IMR-90 (cell line): ENCODE measurements around the gene STK17B. TPM values are rescaled to one million over a fixed set of nuclear protein-coding genes. Genes with fewer than 3 reads are reported as not detected.

Experiments used
- ATAC-seq: fragments of 200-7000 bp; cut with Tn5 transposase; 2 replicates; pipeline ENCODE4 v1.9.1; 2020; ENCODE audit warnings: low read depth, mild to moderate bottlenecking, moderate library complexity
- BruUV-seq: library from RNA; stranded (reverse); fragments of 400-500 nt; replicated peaks from 2 replicates; lab custom pipeline; 2021; lab: Mats Ljungman, UMichigan
- CTCF ChIA-PET: fragments of 300-600 bp; formaldehyde crosslinking; extraction: SDS; loops from one replicate; lab custom pipeline; 2021; ENCODE audit warnings: antibody characterized with exemption; lab: Yijun Ruan, JAX
- POLR2A ChIA-PET: fragments of 300-600 bp; sonication (Branson Sonifier 250); formaldehyde crosslinking; loops from one replicate; lab custom pipeline; 2022; ENCODE audit warnings: antibody characterized with exemption; ENCODE audit not compliant: unreplicated experiment; lab: Charles Lee
- DNase-seq: peaks from one replicate; pipeline ENCODE4 v3.0.0; 2013
- H2AFZ ChIP-seq: replicated peaks from 2 replicates; pipeline ENCODE3; 2013; ENCODE audit warnings: low read length, mild to moderate bottlenecking; ENCODE audit not compliant: poor library complexity
- H2AK5ac ChIP-seq: 2 replicates; pipeline ENCODE4 v1.6.1; 2013; ENCODE audit warnings: low read depth, low read length, inconsistent platforms
- H2AK9ac ChIP-seq: replicated peaks from 2 replicates; pipeline ENCODE3; 2013; ENCODE audit warnings: mild to moderate bottlenecking, low read depth, low read length, moderate library complexity; ENCODE audit not compliant: poor library complexity
- H2BK120ac ChIP-seq: 2 replicates; pipeline ENCODE4 v1.6.1; 2013; ENCODE audit warnings: low read depth, low read length, inconsistent platforms
- H2BK15ac ChIP-seq: 3 replicates; pipeline ENCODE4 v1.6.1; 2013; ENCODE audit warnings: low read depth, low read length, inconsistent platforms
- H2BK20ac ChIP-seq: 2 replicates; pipeline ENCODE4 v1.6.1; 2013; ENCODE audit warnings: low read depth, mild to moderate bottlenecking, inconsistent platforms, low read length, moderate library complexity
- H2BK5ac ChIP-seq: 2 replicates; pipeline ENCODE4 v1.6.1; 2013; ENCODE audit warnings: mild to moderate bottlenecking, low read depth, low read length, inconsistent platforms; ENCODE audit not compliant: poor library complexity, severe bottlenecking
- H3K14ac ChIP-seq: replicated peaks from 2 replicates; pipeline ENCODE4 v1.6.1; 2013; ENCODE audit warnings: low read depth, low read length, inconsistent platforms
- H3K18ac ChIP-seq: 2 replicates; pipeline ENCODE4 v1.6.1; 2013; ENCODE audit warnings: low read depth, low read length, control low read depth
- H3K23ac ChIP-seq: 2 replicates; pipeline ENCODE4 v1.6.1; 2013; ENCODE audit warnings: low read depth, low read length, inconsistent platforms
- H3K27ac ChIP-seq: 2 replicates; pipeline ENCODE4 v1.5.1; 2013; ENCODE audit warnings: mild to moderate bottlenecking, control low read depth, low read length; ENCODE audit not compliant: insufficient read depth
- H3K27me3 ChIP-seq: 2 replicates; pipeline ENCODE4 v1.6.1; 2013; ENCODE audit warnings: low read length; ENCODE audit not compliant: control insufficient read depth, insufficient read depth
- H3K36me3 ChIP-seq: 2 replicates; pipeline ENCODE4 v1.6.1; 2013; ENCODE audit warnings: low read length, mixed read lengths; ENCODE audit not compliant: control insufficient read depth, insufficient read depth
- H3K4ac ChIP-seq: 2 replicates; pipeline ENCODE4 v1.6.1; 2013; ENCODE audit warnings: low read depth, low read length, inconsistent platforms
- H3K4me1 ChIP-seq: 2 replicates; pipeline ENCODE4 v1.6.1; 2013; ENCODE audit warnings: low read length, mixed read lengths; ENCODE audit not compliant: control insufficient read depth, insufficient read depth
- H3K4me2 ChIP-seq: 2 replicates; pipeline ENCODE4 v1.6.1; 2013; ENCODE audit warnings: low read depth, mild to moderate bottlenecking, control low read depth, low read length, moderate library complexity
- H3K4me3 ChIP-seq: 2 replicates; pipeline ENCODE4 v1.5.1; 2013; ENCODE audit warnings: low read depth, mild to moderate bottlenecking, control low read depth, low read length, moderate library complexity; ENCODE audit not compliant: insufficient read depth
- H3K56ac ChIP-seq: 2 replicates; pipeline ENCODE4 v1.6.1; 2013; ENCODE audit warnings: low read length, inconsistent platforms; ENCODE audit not compliant: insufficient read depth; ENCODE audit errors: extremely low read depth
- H3K79me1 ChIP-seq, 2 experiments: 2 replicates each; pipeline ENCODE4 v1.6.1; 2013; ENCODE audit warnings: low read length in 2 of 2, inconsistent platforms in 1 of 2, low read depth in 1 of 2
- H3K9ac ChIP-seq: 2 replicates; pipeline ENCODE4 v1.6.1; 2013; ENCODE audit warnings: low read depth, low read length, control low read depth
- H3K9me1 ChIP-seq: 2 replicates; pipeline ENCODE4 v1.6.1; 2013; ENCODE audit warnings: low read length, inconsistent platforms; ENCODE audit not compliant: insufficient read depth
- H3K9me3 ChIP-seq: 2 replicates; pipeline ENCODE4 v1.6.1; 2013; ENCODE audit warnings: low read length; ENCODE audit not compliant: control insufficient read depth, insufficient read depth
- H4K20me1 ChIP-seq: 2 replicates; pipeline ENCODE4 v1.6.1; 2013; ENCODE audit warnings: low read length, inconsistent platforms; ENCODE audit not compliant: insufficient read depth
- H4K5ac ChIP-seq: 2 replicates; pipeline ENCODE4 v1.6.1; 2013; ENCODE audit warnings: mild to moderate bottlenecking, low read depth, low read length, control low read depth
- H4K8ac ChIP-seq, 2 experiments: 2 replicates each; pipeline ENCODE4 v1.6.1; 2013; ENCODE audit warnings: low read depth in 2 of 2, low read length in 2 of 2, control low read depth in 1 of 2, inconsistent platforms in 1 of 2
- H4K91ac ChIP-seq: 2 replicates; pipeline ENCODE4 v1.6.1; 2013; ENCODE audit warnings: low read depth, low read length, inconsistent platforms; ENCODE audit not compliant: insufficient read depth
- CEBPB ChIP-seq: IDR thresholded peaks from 2 replicates; pipeline ENCODE4 v1.6.1; 2012; ENCODE audit warnings: low read depth, low read length, improper control_type of control experiment
- CHD1 ChIP-seq: IDR thresholded peaks from 2 replicates; pipeline ENCODE4 v1.6.1; 2012; ENCODE audit warnings: low read depth, low read length, improper control_type of control experiment
- MAFK ChIP-seq: IDR thresholded peaks from 2 replicates; pipeline ENCODE4 v1.6.1; 2012; ENCODE audit warnings: low read depth, low read length, improper control_type of control experiment
- MAZ ChIP-seq: IDR thresholded peaks from 2 replicates; pipeline ENCODE4 v1.6.1; 2012; ENCODE audit warnings: low read depth, mild to moderate bottlenecking, low read length, improper control_type of control experiment, moderate library complexity, borderline replicate concordance
- MXI1 ChIP-seq: IDR thresholded peaks from 2 replicates; pipeline ENCODE4 v1.6.1; 2012; ENCODE audit warnings: low read depth, mild to moderate bottlenecking, low read length, moderate library complexity, borderline replicate concordance
- NFE2L2 ChIP-seq: fragments of 150-350 bp; IDR thresholded peaks from 2 replicates; pipeline ENCODE4 v1.6.1; 2016; ENCODE audit warnings: low read depth, mild to moderate bottlenecking, low read length
- POLR2A ChIP-seq: IDR thresholded peaks from 2 replicates; pipeline ENCODE4 v1.6.1; 2012; ENCODE audit warnings: mild to moderate bottlenecking, low read depth, low read length
- RAD21 ChIP-seq: IDR thresholded peaks from 2 replicates; pipeline ENCODE4 v1.6.1; 2012; ENCODE audit warnings: low read length, improper control_type of control experiment
- RCOR1 ChIP-seq: IDR thresholded peaks from 2 replicates; pipeline ENCODE4 v1.6.1; 2012; ENCODE audit warnings: mild to moderate bottlenecking, low read length, improper control_type of control experiment; ENCODE audit not compliant: insufficient replicate concordance
- RFX5 ChIP-seq: IDR thresholded peaks from 2 replicates; pipeline ENCODE4 v1.8.0; 2012; ENCODE audit warnings: low read depth, mild to moderate bottlenecking, low read length, moderate library complexity
- SMC3 ChIP-seq: fragments of 150-350 bp; IDR thresholded peaks from 2 replicates; pipeline ENCODE4 v1.6.1; 2016; ENCODE audit warnings: low read depth, mild to moderate bottlenecking, antibody characterized with exemption, low read length, moderate library complexity
- WGBS, 2 experiments: methylation state at CpG; one replicate each; pipeline versions ENCODE4 v1.1.5 to v1.1.7; 2013; ENCODE audit warnings: missing lambda C conversion rate in 2 of 2; ENCODE audit not compliant: insufficient read length in 1 of 2; ENCODE audit errors: extremely low coverage in 2 of 2; 5-methylcytosine and 5-hydroxymethylcytosine counted together
- dilution Hi-C: fragments of 300-500 bp; cut with HindIII; formaldehyde crosslinking; loops from one replicate; pipeline ENCODE4 v1.14.3; 2018; ENCODE audit warnings: low sequenced_read_pairs; ENCODE audit not compliant: unreplicated experiment
- in situ Hi-C: fragments of 300-500 bp; cut with MboI; formaldehyde crosslinking; loops from 3 replicates; pipeline ENCODE4 v1.14.3; 2019; ENCODE audit warnings: low sequenced_read_pairs, inconsistent platforms, mixed read lengths
- intact Hi-C: fragments of 100-400 bp; cut with micrococcal nuclease; formaldehyde crosslinking; loops from 2 replicates; pipeline ENCODE4 v1.10.0; 2022
- polyA plus RNA-seq, 3 experiments: library from polyadenylated mRNA; depleted of rRNA; stranded (reverse); fragments of >200 nt; gene quantifications; 2 replicates each; pipeline ENCODE4 v1.2.3, GENCODE V29; 2012; ENCODE audit warnings: low replicate concordance in 1 of 3
- total RNA-seq: library from RNA; depleted of rRNA; stranded (reverse); fragments of >200 nt; gene quantifications from 2 replicates; pipeline ENCODE4 v1.2.3, GENCODE V29; 2012
- TF ChIP-seq, protein P1 (sequence below): conservative IDR thresholded peaks from 2 replicates; pipeline ENCODE4 v1.5.1; 2012; ENCODE audit warnings: mild to moderate bottlenecking, low read depth, low read length, improper control_type of control experiment
- TF ChIP-seq, protein P2 (sequence below): fragments of 150-350 bp; IDR thresholded peaks from 2 replicates; pipeline ENCODE4 v1.6.1; 2016; ENCODE audit warnings: low read depth, mild to moderate bottlenecking, low read length, moderate library complexity, borderline replicate concordance
- TF ChIP-seq, protein P3 (sequence below): fragments of 150-350 bp; IDR thresholded peaks from 2 replicates; pipeline ENCODE4 v1.6.1; 2017; ENCODE audit warnings: mild to moderate bottlenecking, antibody characterized with exemption, low read length, low read depth

STK17B gene
- total and polyA plus RNA-seq, 2 of the 4 experiments (the other 2 are of a cell fraction) = 7.5 to 48.9 TPM

DNA sequence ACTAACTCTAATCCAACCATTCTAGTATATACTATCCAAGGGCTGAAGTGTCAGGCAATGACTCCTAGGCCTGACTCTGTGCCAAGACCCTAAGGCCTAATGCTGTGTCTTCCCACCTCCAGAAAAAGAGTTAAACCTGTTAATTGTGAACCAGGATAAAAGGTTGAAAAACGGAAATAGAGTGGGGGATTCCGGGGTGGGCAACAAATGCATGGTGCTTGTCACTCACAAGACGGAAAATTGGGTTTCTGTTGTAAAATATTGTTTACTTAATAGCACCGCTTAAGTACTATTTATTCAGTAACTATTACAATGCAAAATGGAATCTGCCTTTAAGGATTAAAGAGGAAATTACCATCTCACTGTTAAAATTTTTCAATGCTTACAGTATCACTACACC lies 3.2 kb downstream of the STK17B start:
- TF ChIP-seq MAFK (no peak), MXI1 (no peak), RFX5 (no peak), CHD1 (no peak), SMC3 (no peak), RAD21 (no peak), CEBPB (no peak), RCOR1 (no peak), POLR2A (no peak), MAZ (no peak), NFE2L2 (no peak)
- TF ChIP-seq, protein P1, sequence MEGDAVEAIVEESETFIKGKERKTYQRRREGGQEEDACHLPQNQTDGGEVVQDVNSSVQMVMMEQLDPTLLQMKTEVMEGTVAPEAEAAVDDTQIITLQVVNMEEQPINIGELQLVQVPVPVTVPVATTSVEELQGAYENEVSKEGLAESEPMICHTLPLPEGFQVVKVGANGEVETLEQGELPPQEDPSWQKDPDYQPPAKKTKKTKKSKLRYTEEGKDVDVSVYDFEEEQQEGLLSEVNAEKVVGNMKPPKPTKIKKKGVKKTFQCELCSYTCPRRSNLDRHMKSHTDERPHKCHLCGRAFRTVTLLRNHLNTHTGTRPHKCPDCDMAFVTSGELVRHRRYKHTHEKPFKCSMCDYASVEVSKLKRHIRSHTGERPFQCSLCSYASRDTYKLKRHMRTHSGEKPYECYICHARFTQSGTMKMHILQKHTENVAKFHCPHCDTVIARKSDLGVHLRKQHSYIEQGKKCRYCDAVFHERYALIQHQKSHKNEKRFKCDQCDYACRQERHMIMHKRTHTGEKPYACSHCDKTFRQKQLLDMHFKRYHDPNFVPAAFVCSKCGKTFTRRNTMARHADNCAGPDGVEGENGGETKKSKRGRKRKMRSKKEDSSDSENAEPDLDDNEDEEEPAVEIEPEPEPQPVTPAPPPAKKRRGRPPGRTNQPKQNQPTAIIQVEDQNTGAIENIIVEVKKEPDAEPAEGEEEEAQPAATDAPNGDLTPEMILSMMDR = no peak
- TF ChIP-seq, protein P2, sequence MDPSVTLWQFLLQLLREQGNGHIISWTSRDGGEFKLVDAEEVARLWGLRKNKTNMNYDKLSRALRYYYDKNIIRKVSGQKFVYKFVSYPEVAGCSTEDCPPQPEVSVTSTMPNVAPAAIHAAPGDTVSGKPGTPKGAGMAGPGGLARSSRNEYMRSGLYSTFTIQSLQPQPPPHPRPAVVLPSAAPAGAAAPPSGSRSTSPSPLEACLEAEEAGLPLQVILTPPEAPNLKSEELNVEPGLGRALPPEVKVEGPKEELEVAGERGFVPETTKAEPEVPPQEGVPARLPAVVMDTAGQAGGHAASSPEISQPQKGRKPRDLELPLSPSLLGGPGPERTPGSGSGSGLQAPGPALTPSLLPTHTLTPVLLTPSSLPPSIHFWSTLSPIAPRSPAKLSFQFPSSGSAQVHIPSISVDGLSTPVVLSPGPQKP = no peak
- TF ChIP-seq, protein P3, sequence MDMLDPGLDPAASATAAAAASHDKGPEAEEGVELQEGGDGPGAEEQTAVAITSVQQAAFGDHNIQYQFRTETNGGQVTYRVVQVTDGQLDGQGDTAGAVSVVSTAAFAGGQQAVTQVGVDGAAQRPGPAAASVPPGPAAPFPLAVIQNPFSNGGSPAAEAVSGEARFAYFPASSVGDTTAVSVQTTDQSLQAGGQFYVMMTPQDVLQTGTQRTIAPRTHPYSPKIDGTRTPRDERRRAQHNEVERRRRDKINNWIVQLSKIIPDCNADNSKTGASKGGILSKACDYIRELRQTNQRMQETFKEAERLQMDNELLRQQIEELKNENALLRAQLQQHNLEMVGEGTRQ = no peak
- peak overlapping the region; percentile 43; the same call in 1 of the 2 replicates for H3K23ac ChIP-seq
- H2AK9ac ChIP-seq = peak overlapping the region; percentile 68
- H2BK5ac ChIP-seq = peak overlapping the region; percentile 90
- BruUV-seq = no TSS peak
- DNase-seq (peak; percentile 68), ATAC-seq (no peak)
- peak overlapping the region; percentile 57; the same call in 1 of the 3 replicates for H2BK15ac ChIP-seq
- peak overlapping the region; percentile 53 for H3K9ac ChIP-seq
- dilution Hi-C loops (no loop called here), intact Hi-C loops (loop anchor here (1.0 to 5.0 kb wide), 3 partner anchors 90 to 167 kb away; no protein-coding TSS in a partner anchor), in situ Hi-C loops (loop anchor here (25.0 kb wide), 1 partner anchor 94 kb away; no protein-coding TSS in a partner anchor)
- WGBS, 2 experiments = no CpG with 5 or more reads among the region's 4 CpGs
- peak overlapping the region; percentile 62; the same call in 1 of the 2 replicates for H4K5ac ChIP-seq
- peak overlapping the region; percentile 66; the same call in 1 of the 2 replicates for H2AK5ac ChIP-seq
- peak overlapping the region; percentile 74; the same call in 1 of the 2 replicates for H2BK120ac ChIP-seq
- H4K8ac ChIP-seq = peak overlapping the region in 1 of 2 experiments; percentile 49; a peak in 2 of 4 replicates
- H3K36me3 ChIP-seq = no peaks in the 10 kb centered on the region
- peak overlapping the region; percentile 55; the same call in 1 of the 2 replicates for H3K14ac ChIP-seq
- H2BK20ac ChIP-seq = peak overlapping the region; percentile 74
- H3K4me2 ChIP-seq = peak overlapping the region; percentile 95
- CTCF ChIA-PET = interaction anchor here (0.6 kb wide), 1 partner anchor 80 kb away, joined by 3 read pairs; no protein-coding TSS in a partner anchor
- H4K20me1 ChIP-seq = peaks cover 24% of the 10 kb centered on the region
- H4K91ac ChIP-seq = peak overlapping the region; percentile 5; the same call in 1 of the 2 replicates
- H2AFZ ChIP-seq = no peak overlapping the region
- H3K56ac ChIP-seq = peak overlapping the region; percentile 65; the same call in 1 of the 2 replicates
- H3K9me1 ChIP-seq = 0 out of 2 replicates have a peak, but pooled peaks cover 3% of the 10 kb centered on the region
- no peaks in the 10 kb centered on the region for H3K27me3 ChIP-seq
- H3K9me3 ChIP-seq = no peaks in the 10 kb centered on the region
- POLR2A ChIA-PET = no interaction called here
- H3K27ac ChIP-seq = peak overlapping the region; percentile 79
- H3K4me1 ChIP-seq = peaks cover 7% of the 10 kb centered on the region
- H3K4me3 ChIP-seq = peak overlapping the region; percentile 36; the same call in 1 of the 2 replicates
- peak overlapping the region; percentile 76 for H3K4ac ChIP-seq
- H3K79me1 ChIP-seq = peaks cover 0 to 16% of the 10 kb centered on the region in 2 experiments; a peak in 2 of 4 replicates
- peak overlapping the region; percentile 82 for H3K18ac ChIP-seq
